ENCODE results near the gene BABAM2. TPM values are rescaled to one million over a fixed set of nuclear protein-coding genes. Genes with fewer than 3 reads are reported as not detected.

BABAM2 gene
- polyA plus RNA-seq, 3 donors, result 33.2 to 52.8 (median 49.3) TPM

GRCh38 chr2:28335666-28336065 lies 445.1 kb downstream of the BABAM2 start:
- no peak overlapping the region for H3K4me2 ChIP-seq (replicated peaks; ENCODE audit: extremely low read depth, low read length, poor library complexity, severe bottlenecking)
- H3K27ac ChIP-seq (ENCODE audit: low read depth in 1 of 2, low read length in 2 of 2), result no peak overlapping the region
- no peak for DNase-seq
- WGBS (ENCODE audit: insufficient coverage), result 100% methylated on average over 6 of the region's 6 CpGs
- no peaks in the 10 kb centered on the region for H3K79me2 ChIP-seq (ENCODE audit: insufficient read depth, low read length)
- H3K27me3 Mint-ChIP-seq (ENCODE audit: low read depth in 3 of 3), result peaks cover 0 to 3% (median 2%) of the 10 kb centered on the region in 3 donors
- H3K4me1 Mint-ChIP-seq, result peaks cover 11% of the 10 kb centered on the region
- H3K4me1 ChIP-seq (ENCODE audit: control insufficient read depth in 1 of 2, insufficient read depth in 2 of 2, low read length in 2 of 2), result peaks cover 0 to 5% of the 10 kb centered on the region in 2 donors
- H3K9ac ChIP-seq (ENCODE audit: insufficient read depth, low read length, poor library complexity, severe bottlenecking), result no peak overlapping the region
- no peaks in the 10 kb centered on the region for H3K9me3 ChIP-seq (replicated peaks in 1 of 2; ENCODE audit: control insufficient read depth in 1 of 2, insufficient read depth in 1 of 2, low read length in 2 of 2)
- H4K20me1 ChIP-seq (ENCODE audit: insufficient read depth, low read length), result no peaks in the 10 kb centered on the region
- H3K27ac Mint-ChIP-seq, result peak overlapping the region in 1 of 7 donors; percentile 14
- no peak overlapping the region for H3K4me3 ChIP-seq (replicated peaks in 1 of 3; ENCODE audit: low read depth in 2 of 3, low read length in 3 of 3)
- TF ChIP-seq CTCF (IDR thresholded peaks at IDR 0.05), result no peak
- H3K27me3 ChIP-seq (ENCODE audit: control insufficient read depth in 2 of 2, insufficient read depth in 2 of 2, low read length in 2 of 2), result no peaks in the 10 kb centered on the region
- intact Hi-C loops (cut with micrococcal nuclease), result loop anchor here in 1 of 2 donors (10.0 kb wide), 1 partner anchor 61 kb away; no protein-coding TSS in a partner anchor
- H3K36me3 Mint-ChIP-seq, result peaks cover 37 to 54% of the 10 kb centered on the region in 2 donors
- H3K9me3 Mint-ChIP-seq, result no peaks in the 10 kb centered on the region
- peaks cover 5 to 19% of the 10 kb centered on the region in 2 donors for H3K36me3 ChIP-seq (replicated peaks in 1 of 2; ENCODE audit: control insufficient read depth in 1 of 2, insufficient read depth in 2 of 2, low read length in 2 of 2)
- H2AFZ ChIP-seq (ENCODE audit: insufficient read depth, low read depth, low read length, poor library complexity, severe bottlenecking), result no peak overlapping the region
- H3K4me3 Mint-ChIP-seq, result no peak overlapping the region

DNA sequence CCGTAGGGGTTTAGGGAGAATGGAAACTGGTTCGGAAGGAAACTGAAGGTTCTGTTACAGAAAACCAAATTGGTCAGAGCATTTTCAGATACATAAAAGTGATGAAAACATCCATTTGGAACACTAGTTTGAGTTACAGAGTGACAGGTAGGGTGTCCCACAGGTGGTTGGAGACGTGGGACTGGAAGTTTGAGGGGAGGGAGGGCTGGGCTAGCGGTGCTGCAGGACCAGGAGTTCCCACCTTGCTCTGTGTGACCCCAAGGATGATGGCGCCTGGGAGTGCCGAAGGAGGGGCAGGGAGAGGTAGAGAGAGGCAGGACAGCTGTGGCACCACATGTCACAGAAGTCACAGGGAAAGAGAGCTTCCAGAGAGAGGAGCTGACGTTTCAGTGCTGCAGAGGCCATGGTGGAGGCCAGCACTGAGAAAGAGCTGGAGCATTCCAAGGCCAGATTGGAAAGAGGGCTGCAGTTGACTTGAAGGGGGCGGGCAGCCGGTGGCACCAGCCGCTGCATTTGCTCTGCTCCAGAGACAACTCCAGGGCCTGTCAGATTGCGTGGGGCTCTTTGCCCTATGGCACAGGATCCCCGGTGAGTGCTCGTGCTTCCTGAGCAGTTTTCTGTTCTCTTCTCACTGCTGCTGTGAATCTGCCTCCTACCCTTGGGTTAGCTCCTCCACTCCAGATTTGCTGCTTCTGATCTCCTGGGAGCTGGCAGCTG lies 445.9 kb downstream of the BABAM2 start:
- no peak for DNase-seq
- H3K4me2 ChIP-seq (replicated peaks; ENCODE audit: extremely low read depth, low read length, poor library complexity, severe bottlenecking), result no peak overlapping the region

More for the DNA sequence above, 445.9 kb downstream of the BABAM2 start:
- no peak for TF ChIP-seq CTCF (IDR thresholded peaks at IDR 0.05)
- Mint-ChIP-seq H3K4me3 (no peak overlapping the region), H3K9me3 (no peaks in the 10 kb centered on the region), H3K27ac (no peak overlapping the region), H3K4me1 (peaks cover 14% of the 10 kb centered on the region), H3K36me3 (peaks cover 31 to 46% of the 10 kb centered on the region in 2 donors), H3K27me3 (ENCODE audit: low read depth in 3 of 3) (peaks cover 0 to 3% (median 2%) of the 10 kb centered on the region in 3 donors)
- intact Hi-C loops (cut with micrococcal nuclease), result loop anchor here in 1 of 2 donors (10.0 kb wide), 1 partner anchor 62 kb away; no protein-coding TSS in a partner anchor
- Histone ChIP-seq H3K4me3 (replicated peaks in 1 of 3; ENCODE audit: low read depth in 2 of 3, low read length in 3 of 3) (no peak overlapping the region), H3K27me3 (ENCODE audit: control insufficient read depth in 2 of 2, insufficient read depth in 2 of 2, low read length in 2 of 2) (no peaks in the 10 kb centered on the region), H3K36me3 (replicated peaks in 1 of 2; ENCODE audit: control insufficient read depth in 1 of 2, insufficient read depth in 2 of 2, low read length in 2 of 2) (peaks cover 5 to 19% of the 10 kb centered on the region in 2 donors), H3K9ac (ENCODE audit: insufficient read depth, low read length, poor library complexity, severe bottlenecking) (no peak overlapping the region), H3K4me1 (ENCODE audit: control insufficient read depth in 1 of 2, insufficient read depth in 2 of 2, low read length in 2 of 2) (peaks cover 0 to 8% of the 10 kb centered on the region in 2 donors), H2AFZ (ENCODE audit: insufficient read depth, low read depth, low read length, poor library complexity, severe bottlenecking) (no peak overlapping the region), H4K20me1 (ENCODE audit: insufficient read depth, low read length) (no peaks in the 10 kb centered on the region), H3K9me3 (replicated peaks in 1 of 2; ENCODE audit: control insufficient read depth in 1 of 2, insufficient read depth in 1 of 2, low read length in 2 of 2) (no peaks in the 10 kb centered on the region), H3K27ac (ENCODE audit: low read depth in 1 of 2, low read length in 2 of 2) (no peak overlapping the region), H3K79me2 (ENCODE audit: insufficient read depth, low read length) (no peaks in the 10 kb centered on the region)
- WGBS (ENCODE audit: insufficient coverage), result 81% methylated on average over 13 of the region's 13 CpGs
